SK-N-SH (cell line): ENCODE results near the gene MTARC1. TPM values are rescaled to one million over a fixed set of nuclear protein-coding genes. Genes with fewer than 3 reads are reported as not detected.

Experiments
- CTCF ChIA-PET: fragments of 300-600, 350-600 bp; formaldehyde crosslinking; extraction: SDS; loops from one replicate; lab custom pipeline; 2021; lab: Yijun Ruan, JAX
- POLR2A ChIA-PET: fragments of 350-600 bp; sonication (Branson Sonifier 250); formaldehyde crosslinking; extraction: SDS; loops from one replicate; lab custom pipeline; 2020; ENCODE audit warnings: antibody characterized with exemption, inconsistent platforms; lab: Yijun Ruan, JAX
- DNase-seq: peaks from one replicate; pipeline ENCODE4 v3.0.0; 2012
- H2AFZ ChIP-seq: fragments of 200-600 bp; sonication (generic); 2 replicates; pipeline ENCODE4 v1.8.1; 2016; ENCODE audit warnings: antibody characterized with exemption, mild to moderate bottlenecking, low read depth
- H3F3A ChIP-seq: fragments of 200-600 bp; sonication (generic); replicated peaks from 2 replicates; pipeline ENCODE3; 2016; ENCODE audit warnings: antibody characterized with exemption, mild to moderate bottlenecking; ENCODE audit not compliant: insufficient read depth
- H3K27ac ChIP-seq, 2 experiments: fragments of 200-500 bp in 1 of 2; fragments of 200-600 bp in 1 of 2; sonication (Bioruptor generic) in 1 of 2; sonication (generic), shearing (Covaris generic) in 1 of 2; 2 replicates each; pipeline versions ENCODE4 v1.5.1 to v1.6.1; 2014 to 2016; ENCODE audit warnings: low read depth in 2 of 2, inconsistent platforms in 1 of 2, low read length in 1 of 2, mild to moderate bottlenecking in 1 of 2, mixed read lengths in 1 of 2
- H3K27me3 ChIP-seq: fragments of 200-600 bp; sonication (generic), shearing (Covaris generic); 2 replicates; pipeline ENCODE4 v1.6.1; 2016; ENCODE audit warnings: mixed run types; ENCODE audit not compliant: insufficient read depth
- H3K36me3 ChIP-seq, 2 experiments: fragments of 200-500 bp in 1 of 2; fragments of 200-600 bp in 1 of 2; sonication (Bioruptor generic) in 1 of 2; sonication (generic) in 1 of 2; replicated peaks in 1 of 2; 2 replicates each; pipeline versions ENCODE3 to v1.5.1; 2014 to 2016; ENCODE audit warnings: low read length in 1 of 2, mild to moderate bottlenecking in 1 of 2; ENCODE audit not compliant: insufficient read depth in 2 of 2, control insufficient read depth in 1 of 2
- H3K4me1 ChIP-seq, 2 experiments: fragments of 200-500 bp in 1 of 2; fragments of 200-600 bp in 1 of 2; sonication (Bioruptor generic) in 1 of 2; sonication (generic), shearing (Covaris generic) in 1 of 2; 2 replicates each; pipeline versions ENCODE4 v1.5.1 to v1.6.1; 2014 to 2016; ENCODE audit warnings: low read depth in 1 of 2, low read length in 1 of 2, mixed run types in 1 of 2; ENCODE audit not compliant: insufficient read depth in 2 of 2, control insufficient read depth in 1 of 2
- H3K4me2 ChIP-seq: fragments of 200-600 bp; sonication (generic), shearing (Covaris generic); 2 replicates; pipeline ENCODE4 v1.6.1; 2017; ENCODE audit warnings: mixed run types
- H3K4me3 ChIP-seq, 2 experiments: fragments of 200-500 bp in 1 of 2; fragments of 200-600 bp in 1 of 2; sonication (Bioruptor generic) in 1 of 2; sonication (generic), shearing (Covaris generic) in 1 of 2; 2 replicates each; pipeline versions ENCODE4 v1.5.1 to v1.8.1; 2014 to 2016; ENCODE audit warnings: low read depth in 2 of 2, inconsistent platforms in 1 of 2, low read length in 1 of 2, mild to moderate bottlenecking in 1 of 2, mixed read lengths in 1 of 2, moderate library complexity in 1 of 2
- H3K79me2 ChIP-seq: fragments of 200-600 bp; sonication (generic); 2 replicates; pipeline ENCODE4 v1.8.1; 2017; ENCODE audit warnings: mild to moderate bottlenecking; ENCODE audit not compliant: insufficient read depth
- H3K9ac ChIP-seq: fragments of 200-600 bp; sonication (generic); 2 replicates; pipeline ENCODE4 v1.6.1; 2017; ENCODE audit warnings: mixed run types
- H3K9me2 ChIP-seq: fragments of 200-600 bp; sonication (generic); 2 replicates; pipeline ENCODE4 v1.6.1; 2017; ENCODE audit warnings: mixed run types
- H3K9me3 ChIP-seq: fragments of 200-600 bp; sonication (generic); 2 replicates; pipeline ENCODE4 v1.6.1; 2017; ENCODE audit warnings: mixed run types, mild to moderate bottlenecking, moderate library complexity
- H4K20me1 ChIP-seq: fragments of 200-600 bp; sonication (generic); 2 replicates; pipeline ENCODE4 v1.6.1; 2017; ENCODE audit warnings: mild to moderate bottlenecking, mixed run types; ENCODE audit not compliant: insufficient read depth
- CHD2 ChIP-seq: fragments of 150-350 bp; IDR thresholded peaks from 2 replicates; pipeline ENCODE4 v1.6.1; 2018; ENCODE audit warnings: low read length; ENCODE audit not compliant: partially characterized antibody
- CTCF ChIP-seq: fragments of 200-600 bp; sonication (generic); IDR thresholded peaks from 2 replicates; pipeline ENCODE4 v1.6.1; 2017; ENCODE audit warnings: antibody characterized with exemption, mild to moderate bottlenecking, moderate library complexity
- EP300 ChIP-seq, 2 experiments: IDR thresholded peaks; 2 replicates each; pipeline versions ENCODE4 v1.4.0 to v1.6.1; 2012; ENCODE audit warnings: borderline replicate concordance in 1 of 2, low read depth in 1 of 2, low read length in 1 of 2
- GABPA ChIP-seq: IDR thresholded peaks from 2 replicates; pipeline ENCODE4 v1.4.0; 2012; ENCODE audit warnings: low read depth, mild to moderate bottlenecking
- JUND ChIP-seq: IDR thresholded peaks from 2 replicates; pipeline ENCODE4 v1.4.0; 2012
- MEF2A ChIP-seq: IDR thresholded peaks from 2 replicates; pipeline ENCODE4 v1.4.0; 2012; ENCODE audit warnings: low read depth, borderline replicate concordance
- MXI1 ChIP-seq: IDR thresholded peaks from 2 replicates; pipeline ENCODE4 v1.6.1; 2012; ENCODE audit warnings: mild to moderate bottlenecking, low read depth, low read length, improper control_type of control experiment
- NFIC ChIP-seq: IDR thresholded peaks from 2 replicates; pipeline ENCODE4 v1.4.0; 2012; ENCODE audit warnings: borderline replicate concordance
- NRF1 ChIP-seq: IDR thresholded peaks from 2 replicates; pipeline ENCODE4 v1.6.1; 2012; ENCODE audit warnings: low read depth, mild to moderate bottlenecking, low read length
- RAD21 ChIP-seq: IDR thresholded peaks from 2 replicates; pipeline ENCODE4 v1.6.1; 2012; ENCODE audit warnings: mild to moderate bottlenecking, low read length
- SIN3A ChIP-seq: IDR thresholded peaks from 2 replicates; pipeline ENCODE4 v1.6.1; 2012; ENCODE audit warnings: low read depth, mild to moderate bottlenecking, low read length, moderate library complexity, borderline replicate concordance
- SMC3 ChIP-seq: IDR thresholded peaks from 2 replicates; pipeline ENCODE4 v1.6.1; 2012; ENCODE audit warnings: low read depth, low read length, improper control_type of control experiment
- TCF12 ChIP-seq: IDR thresholded peaks from 2 replicates; pipeline ENCODE4 v1.4.0; 2012
- TEAD4 ChIP-seq: IDR thresholded peaks from 2 replicates; pipeline ENCODE4 v1.4.0; 2012; ENCODE audit warnings: mild to moderate bottlenecking, borderline replicate concordance; ENCODE audit not compliant: insufficient read depth
- USF1 ChIP-seq: IDR thresholded peaks from 2 replicates; pipeline ENCODE4 v1.4.0; 2012; ENCODE audit warnings: low read depth, borderline replicate concordance
- YY1 ChIP-seq: IDR thresholded peaks from 2 replicates; pipeline ENCODE4 v1.4.0; 2012; ENCODE audit warnings: low read depth, mild to moderate bottlenecking
- WGBS: methylation state at CpG from one replicate; pipeline ENCODE4 v1.1.6; 2017; ENCODE audit warnings: low lambda C conversion rate; 5-methylcytosine and 5-hydroxymethylcytosine counted together
- polyA plus RNA-seq, 3 experiments: library from polyadenylated mRNA; depleted of rRNA; stranded (reverse); fragments of >200 nt; gene quantifications; 2 replicates each; pipeline ENCODE4 v1.2.3, GENCODE V29; 2012
- TF ChIP-seq, protein P1 (sequence below): IDR thresholded peaks from 2 replicates; pipeline ENCODE4 v1.6.1; 2012; ENCODE audit warnings: mild to moderate bottlenecking, low read depth, low read length, moderate library complexity
- TF ChIP-seq, protein P2 (sequence below): fragments of 150-350 bp; IDR thresholded peaks from 2 replicates; pipeline ENCODE4 v1.6.1; 2016; ENCODE audit warnings: mild to moderate bottlenecking, low read depth, low read length
- TF ChIP-seq, protein P3 (sequence below): IDR thresholded peaks from 2 replicates; pipeline ENCODE4; 2012

MTARC1 gene
- polyA plus RNA-seq, 1 of the 3 experiments (the other 2 are of a cell fraction), result 6.1 TPM

GRCh38 chr1:220809704-220810103, 23.0 kb downstream of the MTARC1 start:
- H3K36me3 ChIP-seq, result peaks cover 0 to 3% of the 10 kb centered on the region in 2 experiments
- H3K9me2 ChIP-seq, result no peaks in the 10 kb centered on the region
- H3K4me2 ChIP-seq, result no peak overlapping the region
- TF ChIP-seq MXI1, result no peak
- TF ChIP-seq TEAD4, result no peak
- TF ChIP-seq EP300 (IDR thresholded peaks at IDR 0.05; ENCODE audit: borderline replicate concordance in 1 of 2, low read depth in 1 of 2, low read length in 1 of 2), result no peak
- no peak for TF ChIP-seq SIN3A
- no peak for TF ChIP-seq GABPA
- no peak for TF ChIP-seq JUND
- H3K9me3 ChIP-seq, result no peaks in the 10 kb centered on the region
- POLR2A ChIA-PET, result no interaction called here
- H3K4me1 ChIP-seq, result peaks cover 0 to 5% of the 10 kb centered on the region in 2 experiments; a peak in 1 of 4 replicates
- H3K27me3 ChIP-seq, result no peaks in the 10 kb centered on the region
- H3F3A ChIP-seq, result no peaks in the 10 kb centered on the region
- no peak overlapping the region for H3K9ac ChIP-seq
- H4K20me1 ChIP-seq, result no peaks in the 10 kb centered on the region
- H3K79me2 ChIP-seq, result no peaks in the 10 kb centered on the region
- H3K4me3 ChIP-seq, result no peak overlapping the region
- no peak overlapping the region for H3K27ac ChIP-seq
- no peak overlapping the region for H2AFZ ChIP-seq
- 85% methylated on average over 8 of the region's 8 CpGs for WGBS
- CTCF ChIA-PET, result interaction anchor here (0.5 to 2.7 kb wide), 12 partner anchors 8 to 394 kb away, joined by 3 to 12 read pairs (median 5); no protein-coding TSS in a partner anchor
- no peak for DNase-seq

GRCh38 chr1:220810179-220810653, 23.5 kb downstream of the MTARC1 start:
- POLR2A ChIA-PET, result no interaction called here
- Histone ChIP-seq H4K20me1 (no peaks in the 10 kb centered on the region), H2AFZ (no peak overlapping the region), H3F3A (no peaks in the 10 kb centered on the region), H3K4me1 (peaks cover 0 to 5% of the 10 kb centered on the region in 2 experiments; a peak in 1 of 4 replicates), H3K9me3 (no peaks in the 10 kb centered on the region), H3K4me2 (no peak overlapping the region)
- peak; percentile 67 for DNase-seq
- TF ChIP-seq SMC3 (peak; percentile 49), NRF1 (no peak), YY1 (no peak), TCF12 (no peak), GABPA (no peak), MXI1 (no peak), CHD2 (no peak), MEF2A (no peak), TEAD4 (no peak), JUND (no peak), CTCF (peak; percentile 77), RAD21 (peak; percentile 69), EP300 (IDR thresholded peaks at IDR 0.05; ENCODE audit: borderline replicate concordance in 1 of 2, low read depth in 1 of 2, low read length in 1 of 2) (no peak), NFIC (no peak), USF1 (no peak)
- TF ChIP-seq, protein P1, sequence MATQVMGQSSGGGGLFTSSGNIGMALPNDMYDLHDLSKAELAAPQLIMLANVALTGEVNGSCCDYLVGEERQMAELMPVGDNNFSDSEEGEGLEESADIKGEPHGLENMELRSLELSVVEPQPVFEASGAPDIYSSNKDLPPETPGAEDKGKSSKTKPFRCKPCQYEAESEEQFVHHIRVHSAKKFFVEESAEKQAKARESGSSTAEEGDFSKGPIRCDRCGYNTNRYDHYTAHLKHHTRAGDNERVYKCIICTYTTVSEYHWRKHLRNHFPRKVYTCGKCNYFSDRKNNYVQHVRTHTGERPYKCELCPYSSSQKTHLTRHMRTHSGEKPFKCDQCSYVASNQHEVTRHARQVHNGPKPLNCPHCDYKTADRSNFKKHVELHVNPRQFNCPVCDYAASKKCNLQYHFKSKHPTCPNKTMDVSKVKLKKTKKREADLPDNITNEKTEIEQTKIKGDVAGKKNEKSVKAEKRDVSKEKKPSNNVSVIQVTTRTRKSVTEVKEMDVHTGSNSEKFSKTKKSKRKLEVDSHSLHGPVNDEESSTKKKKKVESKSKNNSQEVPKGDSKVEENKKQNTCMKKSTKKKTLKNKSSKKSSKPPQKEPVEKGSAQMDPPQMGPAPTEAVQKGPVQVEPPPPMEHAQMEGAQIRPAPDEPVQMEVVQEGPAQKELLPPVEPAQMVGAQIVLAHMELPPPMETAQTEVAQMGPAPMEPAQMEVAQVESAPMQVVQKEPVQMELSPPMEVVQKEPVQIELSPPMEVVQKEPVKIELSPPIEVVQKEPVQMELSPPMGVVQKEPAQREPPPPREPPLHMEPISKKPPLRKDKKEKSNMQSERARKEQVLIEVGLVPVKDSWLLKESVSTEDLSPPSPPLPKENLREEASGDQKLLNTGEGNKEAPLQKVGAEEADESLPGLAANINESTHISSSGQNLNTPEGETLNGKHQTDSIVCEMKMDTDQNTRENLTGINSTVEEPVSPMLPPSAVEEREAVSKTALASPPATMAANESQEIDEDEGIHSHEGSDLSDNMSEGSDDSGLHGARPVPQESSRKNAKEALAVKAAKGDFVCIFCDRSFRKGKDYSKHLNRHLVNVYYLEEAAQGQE, result no peak
- TF ChIP-seq, protein P2, sequence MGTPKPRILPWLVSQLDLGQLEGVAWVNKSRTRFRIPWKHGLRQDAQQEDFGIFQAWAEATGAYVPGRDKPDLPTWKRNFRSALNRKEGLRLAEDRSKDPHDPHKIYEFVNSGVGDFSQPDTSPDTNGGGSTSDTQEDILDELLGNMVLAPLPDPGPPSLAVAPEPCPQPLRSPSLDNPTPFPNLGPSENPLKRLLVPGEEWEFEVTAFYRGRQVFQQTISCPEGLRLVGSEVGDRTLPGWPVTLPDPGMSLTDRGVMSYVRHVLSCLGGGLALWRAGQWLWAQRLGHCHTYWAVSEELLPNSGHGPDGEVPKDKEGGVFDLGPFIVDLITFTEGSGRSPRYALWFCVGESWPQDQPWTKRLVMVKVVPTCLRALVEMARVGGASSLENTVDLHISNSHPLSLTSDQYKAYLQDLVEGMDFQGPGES, result no peak
- TF ChIP-seq, protein P3, sequence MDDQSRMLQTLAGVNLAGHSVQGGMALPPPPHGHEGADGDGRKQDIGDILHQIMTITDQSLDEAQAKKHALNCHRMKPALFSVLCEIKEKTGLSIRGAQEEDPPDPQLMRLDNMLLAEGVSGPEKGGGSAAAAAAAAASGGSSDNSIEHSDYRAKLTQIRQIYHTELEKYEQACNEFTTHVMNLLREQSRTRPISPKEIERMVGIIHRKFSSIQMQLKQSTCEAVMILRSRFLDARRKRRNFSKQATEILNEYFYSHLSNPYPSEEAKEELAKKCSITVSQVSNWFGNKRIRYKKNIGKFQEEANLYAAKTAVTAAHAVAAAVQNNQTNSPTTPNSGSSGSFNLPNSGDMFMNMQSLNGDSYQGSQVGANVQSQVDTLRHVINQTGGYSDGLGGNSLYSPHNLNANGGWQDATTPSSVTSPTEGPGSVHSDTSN, result no peak
- TF ChIP-seq, all 33 proteins: peak for 3
- no peaks in the 10 kb centered on the region for H3K79me2 ChIP-seq
- H3K9me2 ChIP-seq, result no peaks in the 10 kb centered on the region
- no peak overlapping the region; a peak in 1 of 4 replicates for H3K4me3 ChIP-seq
- H3K27ac ChIP-seq, result no peak overlapping the region
- CTCF ChIA-PET, result interaction anchor here (0.6 to 2.7 kb wide), 12 partner anchors 11 to 453 kb away, joined by 3 to 12 read pairs (median 5); no protein-coding TSS in a partner anchor
- H3K9ac ChIP-seq, result no peak overlapping the region
- WGBS, result 57% methylated on average over 18 of the region's 20 CpGs
- peaks cover 0 to 3% of the 10 kb centered on the region in 2 experiments for H3K36me3 ChIP-seq
- H3K27me3 ChIP-seq, result no peaks in the 10 kb centered on the region
